Measurements from ENCODE around the gene SCYGR7.
"Not testable (repeated sequence)": the region's sequence is repeated elsewhere in the genome, so short reads cannot be mapped to it uniquely, and the experiment has no call there.

Gene SCYGR7

GRCh38 chr2:227728035-227728434 lies at the start of gene SCYGR7:
SCYGR7 (plus strand) TSS chr2:227728335; CDS start chr2:227728335, 0 bp downstream.
- no peak for DNase-seq

GRCh38 chr2:227684258-227684657 lies 43.9 kb upstream of the SCYGR7 start:
- no peak for DNase-seq

- no peak for DNase-seq
These were observed 40.9 kb upstream of the SCYGR7 start for GRCh38 chr2:227687189-227687588.

GRCh38 chr2:227696990-227697679 lies 31.0 kb upstream of the SCYGR7 start:
- DNase-seq, result no peak

GRCh38 chr2:227701556-227701955 lies 26.6 kb upstream of the SCYGR7 start:
- no peak for DNase-seq

- no peak for DNase-seq
These were observed 24.8 kb upstream of the SCYGR7 start for GRCh38 chr2:227703280-227703732.

- no peak for DNase-seq
These were observed 24.2 kb upstream of the SCYGR7 start for GRCh38 chr2:227703961-227704360.

GRCh38 chr2:227706859-227707258 lies 21.3 kb upstream of the SCYGR7 start:
- no peak for DNase-seq

GRCh38 chr2:227707390-227707789 lies 20.7 kb upstream of the SCYGR7 start:
- no peak for DNase-seq

- no peak for DNase-seq
These were observed 17.1 kb upstream of the SCYGR7 start for GRCh38 chr2:227710986-227711385.

GRCh38 chr2:227713291-227713690 lies 14.8 kb upstream of the SCYGR7 start:
- no peak for DNase-seq

GRCh38 chr2:227716501-227716900 lies 11.6 kb upstream of the SCYGR7 start:
- DNase-seq, result no peak

- no peak for DNase-seq
These were observed 10.2 kb upstream of the SCYGR7 start, which contains the start of gene SLC19A3 for GRCh38 chr2:227717687-227718567. SLC19A3 (minus strand) TSS chr2:227718028; CDS start chr2:227702318, 15,710 bp downstream.

GRCh38 chr2:227719641-227720040 lies 8.5 kb upstream of the SCYGR7 start:
- DNase-seq, result no peak

GRCh38 chr2:227720680-227721079 lies 7.5 kb upstream of the SCYGR7 start:
- DNase-seq, result no peak

- not testable (repeated sequence) for DNase-seq
These were observed 5.3 kb upstream of the SCYGR7 start for GRCh38 chr2:227722821-227723220.

GRCh38 chr2:227724394-227725039 lies 3.6 kb upstream of the SCYGR7 start, which contains the start of gene SCYGR6:
SCYGR6 (minus strand) TSS chr2:227724757; CDS start chr2:227724757, 0 bp downstream.
- no peak for DNase-seq

- DNase-seq, result no peak
These were observed 11.2 kb downstream of the SCYGR7 start for GRCh38 chr2:227739351-227739750.

GRCh38 chr2:227740705-227741104 lies 12.6 kb downstream of the SCYGR7 start:
- not testable (repeated sequence) for DNase-seq

- DNase-seq, result no peak
These were observed 17.5 kb downstream of the SCYGR7 start, which contains the start of gene SCYGR8 for GRCh38 chr2:227745594-227745993. SCYGR8 (plus strand) TSS chr2:227745894; CDS start chr2:227745894, 0 bp downstream.

GRCh38 chr2:227748079-227748478 lies 19.9 kb downstream of the SCYGR7 start:
- no peak for DNase-seq

GRCh38 chr2:227756261-227756660 lies 28.1 kb downstream of the SCYGR7 start:
- DNase-seq, result not testable (repeated sequence)
